Measurements from ENCODE around the gene TIGD1. TPM values are rescaled to one million over a fixed set of nuclear protein-coding genes. Genes with fewer than 3 reads are reported as not detected.

TIGD1 gene
- total RNA-seq, 1 donor from 2014 or later, result 3.9 TPM

GRCh38 chr2:232543928-232544631 lies 6.3 kb downstream of the TIGD1 start:
- no peaks in the 10 kb centered on the region for H3K27me3 ChIP-seq
- peak; percentile 57 for DNase-seq
- peaks cover 6% of the 10 kb centered on the region for H3K4me1 ChIP-seq
- no peaks in the 10 kb centered on the region for H3K36me3 ChIP-seq
- no peaks in the 10 kb centered on the region for H3K9me3 ChIP-seq
- H3K27ac ChIP-seq, result no peak overlapping the region
- no peak for ATAC-seq
- H3K4me3 ChIP-seq, result no peak overlapping the region
- intact Hi-C loops (cut with DNase I), result no loop called here
- TF ChIP-seq CTCF (IDR thresholded peaks at IDR 0.05), result no peak

GRCh38 chr2:232543491-232543890 lies 6.9 kb downstream of the TIGD1 start:
- no peak overlapping the region for H3K27ac ChIP-seq
- H3K4me1 ChIP-seq, result peaks cover 6% of the 10 kb centered on the region
- H3K36me3 ChIP-seq, result no peaks in the 10 kb centered on the region
- intact Hi-C loops (cut with DNase I), result no loop called here
- no peak for ATAC-seq
- no peak overlapping the region for H3K4me3 ChIP-seq
- no peaks in the 10 kb centered on the region for H3K27me3 ChIP-seq
- no peak for DNase-seq
- no peak for TF ChIP-seq CTCF (IDR thresholded peaks at IDR 0.05)
- no peaks in the 10 kb centered on the region for H3K9me3 ChIP-seq

GRCh38 chr2:232542715-232543467 lies 7.5 kb downstream of the TIGD1 start:
- Histone ChIP-seq H3K4me3 (no peak overlapping the region), H3K9me3 (no peaks in the 10 kb centered on the region), H3K27ac (no peak overlapping the region), H3K27me3 (no peaks in the 10 kb centered on the region), H3K4me1 (peaks cover 6% of the 10 kb centered on the region), H3K36me3 (no peaks in the 10 kb centered on the region)
- DNase-seq (peak; percentile 57), ATAC-seq (no peak)
- TF ChIP-seq CTCF (IDR thresholded peaks at IDR 0.05), result no peak
- intact Hi-C loops (cut with DNase I), result no loop called here

DNA sequence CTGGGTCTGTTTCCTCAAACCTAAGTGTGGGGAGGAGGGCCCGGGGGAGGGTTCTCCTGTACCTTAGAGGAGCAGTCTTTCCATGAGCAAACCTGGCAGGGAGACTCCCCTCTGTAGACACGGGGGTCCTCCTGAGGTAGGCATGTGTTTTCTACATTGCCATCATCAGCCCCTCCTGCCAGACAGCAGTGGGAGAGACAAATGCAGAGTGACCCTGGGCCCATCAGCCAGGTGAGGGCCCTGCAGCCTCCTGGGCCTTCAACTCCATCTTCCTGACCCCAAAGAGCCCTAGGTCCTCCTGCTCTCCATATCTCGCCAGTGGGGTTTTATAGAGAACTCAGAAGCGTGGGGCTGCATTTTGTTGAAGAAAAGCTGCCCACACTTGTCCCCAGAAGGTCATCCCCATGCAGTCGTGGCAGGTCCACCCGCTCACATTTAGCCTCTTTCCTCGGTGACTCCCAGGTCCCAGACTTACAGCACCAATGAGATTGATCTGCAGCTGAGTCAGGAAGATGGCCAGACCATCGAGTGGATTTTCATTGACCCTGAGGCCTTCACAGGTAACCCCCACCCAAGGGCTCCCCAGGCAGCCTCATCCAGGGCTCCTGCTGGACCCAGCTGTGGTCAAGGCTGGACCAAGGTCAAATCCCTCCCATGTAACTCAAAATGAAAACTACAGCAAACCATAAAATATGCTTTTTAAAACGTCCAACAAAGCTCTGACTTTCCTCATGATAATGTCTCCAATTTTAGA lies 8.2 kb downstream of the TIGD1 start:
- H3K36me3 ChIP-seq, result no peaks in the 10 kb centered on the region
- peak; percentile 33 for DNase-seq
- H3K27ac ChIP-seq, result no peak overlapping the region
- H3K4me1 ChIP-seq, result peaks cover 6% of the 10 kb centered on the region
- intact Hi-C loops (cut with DNase I), result no loop called here
- TF ChIP-seq CTCF (IDR thresholded peaks at IDR 0.05), result no peak
- no peaks in the 10 kb centered on the region for H3K27me3 ChIP-seq
- no peak for ATAC-seq
- H3K4me3 ChIP-seq, result no peak overlapping the region
- no peaks in the 10 kb centered on the region for H3K9me3 ChIP-seq

DNA sequence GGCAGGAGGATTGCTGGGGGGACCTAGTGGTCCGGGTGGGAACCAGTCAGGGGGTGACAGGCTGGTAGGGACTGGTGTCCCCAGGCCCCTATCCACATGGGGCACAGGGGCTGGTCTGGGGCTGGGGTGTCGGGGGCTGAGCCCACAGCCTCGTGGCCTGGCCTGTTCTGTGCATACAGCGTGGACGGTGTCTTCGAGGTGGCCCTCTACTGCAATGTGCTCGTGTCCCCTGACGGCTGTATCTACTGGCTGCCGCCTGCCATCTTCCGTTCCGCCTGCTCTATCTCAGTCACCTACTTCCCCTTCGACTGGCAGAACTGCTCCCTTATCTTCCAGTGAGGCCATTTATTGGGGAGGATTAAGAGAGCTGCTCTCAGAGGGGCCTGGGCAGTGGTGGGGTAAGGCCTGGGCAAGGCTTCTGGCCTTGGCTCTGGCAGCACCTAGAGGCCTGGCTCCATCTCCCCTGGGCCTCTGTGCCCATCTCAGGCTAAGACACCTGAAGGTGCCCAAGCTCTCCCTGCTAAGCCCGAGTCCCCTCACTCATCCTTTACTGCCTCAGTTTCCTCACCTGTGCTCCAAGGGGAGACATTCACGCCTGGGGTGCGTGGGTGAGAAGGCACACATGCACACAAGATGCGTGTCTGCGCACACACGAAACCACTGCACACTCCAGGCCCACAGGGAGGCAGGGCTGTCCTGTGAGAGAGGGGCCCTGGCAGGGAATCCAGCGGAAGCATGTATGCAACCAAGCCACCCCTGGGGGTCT lies 9.0 kb downstream of the TIGD1 start:
- intact Hi-C loops (cut with DNase I), result no loop called here
- Histone ChIP-seq H3K9me3 (no peaks in the 10 kb centered on the region), H3K36me3 (no peaks in the 10 kb centered on the region), H3K27ac (no peak overlapping the region), H3K4me1 (peaks cover 4% of the 10 kb centered on the region), H3K4me3 (no peak overlapping the region), H3K27me3 (peaks cover under 1% of the 10 kb centered on the region)
- DNase-seq (peak; percentile 52), ATAC-seq (peak; percentile 2)
- no peak for TF ChIP-seq CTCF (IDR thresholded peaks at IDR 0.05)
